Measurements from ENCODE around the gene KCNA10. TPM values are rescaled to one million over a fixed set of nuclear protein-coding genes. Genes with fewer than 3 reads are reported as not detected.

KCNA10 gene
- total and polyA plus RNA-seq, 2 of the 13 experiments (the other 11 are each of a cell fraction or from before 2014, with no cell fraction given) = not detected

GRCh38 chr1:110484801-110485200 lies 34.2 kb downstream of the KCNA10 start:
- no peaks in the 10 kb centered on the region for H3K9me3 ChIP-seq (ENCODE audit: low read length)
- H3K79me2 ChIP-seq (ENCODE audit: insufficient read depth, low read length) = no peaks in the 10 kb centered on the region
- H2AFZ ChIP-seq (ENCODE audit: low read length) = no peak overlapping the region
- H3K36me3 ChIP-seq (replicated peaks in 1 of 2; ENCODE audit: control insufficient read depth in 1 of 2, insufficient read depth in 2 of 2, low read length in 2 of 2) = no peaks in the 10 kb centered on the region
- H4K20me1 ChIP-seq (ENCODE audit: insufficient read depth, low read length) = no peaks in the 10 kb centered on the region
- H3K4me2 ChIP-seq (ENCODE audit: low read depth, low read length) = no peak overlapping the region
- TF ChIP-seq GLI4 (CRISPR knock-in tag; IDR thresholded peaks at IDR 0.05; ENCODE audit: borderline replicate concordance) (no peak), ZNF354B (CRISPR knock-in tag; IDR thresholded peaks at IDR 0.05) (no peak), GATA4 (IDR thresholded peaks at IDR 0.05; ENCODE audit: borderline replicate concordance, low read depth) (no peak), ERF (CRISPR knock-in tag; IDR thresholded peaks at IDR 0.05) (no peak), DMAP1 (CRISPR knock-in tag; IDR thresholded peaks at IDR 0.05) (no peak)
- BruUV-seq (replicated peaks) = no TSS peak
- ATAC-seq (no peak), DNase-seq (ENCODE audit: low spot score) (no peak), FAIRE-seq (no peak)
- intact Hi-C loops (cut with micrococcal nuclease; ENCODE audit: unreplicated experiment) (no loop called here), in situ Hi-C loops (cut with HindIII; ENCODE audit: extremely low pct_ligation_motif_present, low pct_unique_long_range_greater_than_20kb) (no loop called here)
- 54% methylated on average over 8 of the region's 12 CpGs for WGBS (ENCODE audit: low lambda C conversion rate)
- H3K27me3 ChIP-seq (ENCODE audit: control insufficient read depth in 1 of 2, insufficient read depth in 2 of 2, low read length in 2 of 2) = peaks cover 0 to 1% of the 10 kb centered on the region in 2 experiments; a peak in 3 of 5 replicates
- POLR2A ChIA-PET = no interaction called here
- H3K27ac ChIP-seq (ENCODE audit: extremely low read length, insufficient read depth, low read length) = no peak overlapping the region
- H3K9ac ChIP-seq (ENCODE audit: insufficient read depth, low read depth, low read length) = no peak overlapping the region
- no peaks in the 10 kb centered on the region for H3K4me1 ChIP-seq (ENCODE audit: insufficient read depth, low read length)
- CTCF ChIA-PET (ENCODE audit: low intra/inter-chr PET ratio, low total read pairs) = no interaction called here
- H3K4me3 ChIP-seq (replicated peaks in 1 of 3; ENCODE audit: insufficient read depth in 1 of 3, low read depth in 2 of 3, low read length in 3 of 3) = no peak overlapping the region

GRCh38 chr1:110483308-110483685 lies 35.7 kb downstream of the KCNA10 start:
- FAIRE-seq (no peak), DNase-seq (ENCODE audit: low spot score) (no peak), ATAC-seq (no peak)
- Histone ChIP-seq H3K79me2 (ENCODE audit: insufficient read depth, low read length) (no peaks in the 10 kb centered on the region), H3K27me3 (ENCODE audit: control insufficient read depth in 1 of 2, insufficient read depth in 2 of 2, low read length in 2 of 2) (peaks cover 0 to 1% of the 10 kb centered on the region in 2 experiments; a peak in 2 of 5 replicates), H3K4me3 (replicated peaks in 1 of 3; ENCODE audit: insufficient read depth in 1 of 3, low read depth in 2 of 3, low read length in 3 of 3) (no peak overlapping the region), H3K36me3 (replicated peaks in 1 of 2; ENCODE audit: control insufficient read depth in 1 of 2, insufficient read depth in 2 of 2, low read length in 2 of 2) (no peaks in the 10 kb centered on the region), H3K27ac (ENCODE audit: extremely low read length, insufficient read depth, low read length) (no peak overlapping the region), H3K9me3 (ENCODE audit: low read length) (no peaks in the 10 kb centered on the region), H2AFZ (ENCODE audit: low read length) (no peak overlapping the region), H4K20me1 (ENCODE audit: insufficient read depth, low read length) (no peaks in the 10 kb centered on the region), H3K4me1 (ENCODE audit: insufficient read depth, low read length) (no peaks in the 10 kb centered on the region), H3K9ac (ENCODE audit: insufficient read depth, low read depth, low read length) (no peak overlapping the region), H3K4me2 (ENCODE audit: low read depth, low read length) (no peak overlapping the region)
- CTCF ChIA-PET (ENCODE audit: low intra/inter-chr PET ratio, low total read pairs) = no interaction called here
- POLR2A ChIA-PET = no interaction called here
- TF ChIP-seq ARNTL (CRISPR knock-in tag; IDR thresholded peaks at IDR 0.05) = no peak
- in situ Hi-C loops (cut with HindIII; ENCODE audit: extremely low pct_ligation_motif_present, low pct_unique_long_range_greater_than_20kb) (no loop called here), intact Hi-C loops (cut with micrococcal nuclease; ENCODE audit: unreplicated experiment) (no loop called here)
- WGBS (ENCODE audit: low lambda C conversion rate) = 67% methylated on average over 9 of the region's 9 CpGs
- no TSS peak for BruUV-seq (replicated peaks)

Measured in HepG2 (cell line).